ENCODE data around the gene KLK4.

- no peak for TF ChIP-seq CTCF (IDR thresholded peaks at IDR 0.05)
- no peak for TF ChIP-seq POLR2A (IDR thresholded peaks at IDR 0.05)
Measured at GRCh38 chr19:50891253-50891625, 20.0 kb downstream of the KLK4 start.
